Vagina (tissue), 2 donors: ENCODE results near the gene FGGY. TPM values are rescaled to one million over a fixed set of nuclear protein-coding genes. Genes with fewer than 3 reads are reported as not detected.

Source experiments
- DNase-seq, 2 donors: peaks; one replicate each; pipeline ENCODE4 v3.0.0-alpha.2; 2017; ENCODE audit errors: extremely low spot score in 2 of 2
- H3K27ac ChIP-seq: fragments of 200-600 bp; sonication (generic); one replicate; pipeline ENCODE4 v1.5.1; 2019
- H3K27me3 ChIP-seq: fragments of 200-600 bp; sonication (generic); one replicate; pipeline ENCODE4 v1.5.1; 2019
- H3K36me3 ChIP-seq, 2 donors: fragments of 200-600 bp; sonication (generic); one replicate each; pipeline ENCODE4 v1.5.1; 2017 to 2019
- H3K4me1 ChIP-seq: fragments of 200-600 bp; sonication (generic); one replicate; pipeline ENCODE4 v1.5.1; 2019
- H3K4me3 ChIP-seq, 2 donors: fragments of 200-600 bp; sonication (generic); 1 replicate in 1 of 2; 2 replicates in 1 of 2; pipeline ENCODE4 v1.5.1; 2016 to 2019
- H3K9me3 ChIP-seq: fragments of 200-600 bp; sonication (generic); one replicate; pipeline ENCODE4 v1.5.1; 2019
- POLR2A ChIP-seq, 2 donors: fragments of 450-650 bp; IDR thresholded peaks; one replicate each; pipeline ENCODE4 v1.6.1; 2017; ENCODE audit warnings: antibody characterized with exemption in 2 of 2, mild to moderate bottlenecking in 2 of 2, moderate library complexity in 2 of 2
- POLR2AphosphoS5 ChIP-seq, 2 donors: sonication (generic); formaldehyde crosslinking; IDR thresholded peaks; one replicate each; pipeline ENCODE4 v1.9.0; 2017; ENCODE audit warnings: antibody characterized with exemption in 2 of 2, mild to moderate bottlenecking in 2 of 2, low read depth in 1 of 2; ENCODE audit not compliant: insufficient read depth in 1 of 2
- intact Hi-C: fragments of 100-400 bp; cut with DNase I; formaldehyde crosslinking; loops from one replicate; pipeline ENCODE4 v1.15.1; 2023
- total RNA-seq: library from RNA; depleted of rRNA; stranded (reverse); fragments of >200 nt; gene quantifications from one replicate; pipeline ENCODE4 v1.2.3, GENCODE V29; 2016
- TF ChIP-seq, protein P1 (sequence below), 3 experiments: fragments of 450-650 bp in 2 of 3; fragments of 200-600 bp in 1 of 3; sonication (generic) in 1 of 3; IDR thresholded peaks; one replicate each; pipeline ENCODE4 v1.5.1; 2017 to 2019; ENCODE audit warnings: antibody characterized with exemption in 3 of 3, mild to moderate bottlenecking in 2 of 3, moderate library complexity in 2 of 3

FGGY gene
- total RNA-seq, 1 donor from 2014 or later: 11.8 TPM

- Histone ChIP-seq H3K36me3 (no peaks in the 10 kb centered on the region), H3K9me3 (no peaks in the 10 kb centered on the region), H3K4me1 (peaks cover 31% of the 10 kb centered on the region), H3K27ac (no peak overlapping the region), H3K4me3 (no peak overlapping the region), H3K27me3 (no peaks in the 10 kb centered on the region)
- intact Hi-C loops: no loop called here
- DNase-seq: no peak
- TF ChIP-seq, protein P1, sequence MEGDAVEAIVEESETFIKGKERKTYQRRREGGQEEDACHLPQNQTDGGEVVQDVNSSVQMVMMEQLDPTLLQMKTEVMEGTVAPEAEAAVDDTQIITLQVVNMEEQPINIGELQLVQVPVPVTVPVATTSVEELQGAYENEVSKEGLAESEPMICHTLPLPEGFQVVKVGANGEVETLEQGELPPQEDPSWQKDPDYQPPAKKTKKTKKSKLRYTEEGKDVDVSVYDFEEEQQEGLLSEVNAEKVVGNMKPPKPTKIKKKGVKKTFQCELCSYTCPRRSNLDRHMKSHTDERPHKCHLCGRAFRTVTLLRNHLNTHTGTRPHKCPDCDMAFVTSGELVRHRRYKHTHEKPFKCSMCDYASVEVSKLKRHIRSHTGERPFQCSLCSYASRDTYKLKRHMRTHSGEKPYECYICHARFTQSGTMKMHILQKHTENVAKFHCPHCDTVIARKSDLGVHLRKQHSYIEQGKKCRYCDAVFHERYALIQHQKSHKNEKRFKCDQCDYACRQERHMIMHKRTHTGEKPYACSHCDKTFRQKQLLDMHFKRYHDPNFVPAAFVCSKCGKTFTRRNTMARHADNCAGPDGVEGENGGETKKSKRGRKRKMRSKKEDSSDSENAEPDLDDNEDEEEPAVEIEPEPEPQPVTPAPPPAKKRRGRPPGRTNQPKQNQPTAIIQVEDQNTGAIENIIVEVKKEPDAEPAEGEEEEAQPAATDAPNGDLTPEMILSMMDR (IDR thresholded peaks at IDR 0.05): no peak
- TF ChIP-seq POLR2A (IDR thresholded peaks at IDR 0.05) (no peak), POLR2AphosphoS5 (IDR thresholded peaks at IDR 0.05; ENCODE audit: insufficient read depth in 1 of 2, low read depth in 1 of 2) (no peak)
Observed at GRCh38 chr1:59500950-59501742, 204.3 kb downstream of the FGGY start.

- H3K27ac ChIP-seq: no peak overlapping the region
- no peak for TF ChIP-seq POLR2AphosphoS5 (IDR thresholded peaks at IDR 0.05; ENCODE audit: insufficient read depth in 1 of 2, low read depth in 1 of 2)
- TF ChIP-seq, protein P1 (IDR thresholded peaks at IDR 0.05): no peak
- no peak for TF ChIP-seq POLR2A (IDR thresholded peaks at IDR 0.05)
- H3K27me3 ChIP-seq: no peaks in the 10 kb centered on the region
- no peaks in the 10 kb centered on the region for H3K36me3 ChIP-seq
- DNase-seq: no peak
- H3K4me1 ChIP-seq: peaks cover 40% of the 10 kb centered on the region
- intact Hi-C loops: no loop called here
- H3K9me3 ChIP-seq: no peaks in the 10 kb centered on the region
- no peak overlapping the region for H3K4me3 ChIP-seq
Observed at GRCh38 chr1:59502009-59502691, 205.3 kb downstream of the FGGY start.

GRCh38 chr1:59504276-59504675, 207.4 kb downstream of the FGGY start:
- H3K36me3 ChIP-seq: no peaks in the 10 kb centered on the region
- H3K27me3 ChIP-seq: no peaks in the 10 kb centered on the region
- peaks cover 41% of the 10 kb centered on the region for H3K4me1 ChIP-seq
- no peak for TF ChIP-seq POLR2AphosphoS5 (IDR thresholded peaks at IDR 0.05; ENCODE audit: insufficient read depth in 1 of 2, low read depth in 1 of 2)
- TF ChIP-seq, protein P1 (IDR thresholded peaks at IDR 0.05): no peak
- TF ChIP-seq POLR2A (IDR thresholded peaks at IDR 0.05): no peak
- H3K4me3 ChIP-seq: no peak overlapping the region
- intact Hi-C loops: no loop called here
- H3K27ac ChIP-seq: no peak overlapping the region
- DNase-seq: no peak
- no peaks in the 10 kb centered on the region for H3K9me3 ChIP-seq

DNA sequence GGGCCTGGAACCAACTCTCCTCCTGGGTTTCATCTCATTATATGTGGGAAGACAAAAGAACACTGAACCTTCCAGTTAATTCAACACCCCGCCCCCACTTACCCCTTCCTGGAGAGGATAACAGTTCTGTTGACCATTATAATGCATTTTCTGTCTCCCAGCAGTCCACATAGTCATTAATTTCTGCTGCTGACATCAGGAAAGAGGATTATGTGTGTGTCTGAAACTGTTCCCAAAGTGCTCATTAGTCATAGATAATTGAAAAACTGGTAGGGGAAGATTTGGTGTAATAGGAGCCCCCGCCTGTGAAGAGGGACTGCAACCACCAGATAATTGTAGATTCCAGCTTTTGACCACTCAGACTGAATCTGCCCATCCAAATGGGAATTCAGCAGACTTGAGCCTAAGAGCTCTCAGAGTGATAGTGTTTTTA, 208.7 kb downstream of the FGGY start:
- Histone ChIP-seq H3K4me3 (no peak overlapping the region), H3K36me3 (no peaks in the 10 kb centered on the region), H3K27ac (no peak overlapping the region), H3K4me1 (peaks cover 34% of the 10 kb centered on the region), H3K27me3 (no peaks in the 10 kb centered on the region), H3K9me3 (no peaks in the 10 kb centered on the region)
- TF ChIP-seq, protein P1 (IDR thresholded peaks at IDR 0.05): no peak
- TF ChIP-seq POLR2A (IDR thresholded peaks at IDR 0.05): no peak
- peak in 1 of 2 donors; percentile 46 for TF ChIP-seq POLR2AphosphoS5 (IDR thresholded peaks at IDR 0.05; ENCODE audit: insufficient read depth in 1 of 2, low read depth in 1 of 2)
- intact Hi-C loops: no loop called here
- no peak for DNase-seq

DNA sequence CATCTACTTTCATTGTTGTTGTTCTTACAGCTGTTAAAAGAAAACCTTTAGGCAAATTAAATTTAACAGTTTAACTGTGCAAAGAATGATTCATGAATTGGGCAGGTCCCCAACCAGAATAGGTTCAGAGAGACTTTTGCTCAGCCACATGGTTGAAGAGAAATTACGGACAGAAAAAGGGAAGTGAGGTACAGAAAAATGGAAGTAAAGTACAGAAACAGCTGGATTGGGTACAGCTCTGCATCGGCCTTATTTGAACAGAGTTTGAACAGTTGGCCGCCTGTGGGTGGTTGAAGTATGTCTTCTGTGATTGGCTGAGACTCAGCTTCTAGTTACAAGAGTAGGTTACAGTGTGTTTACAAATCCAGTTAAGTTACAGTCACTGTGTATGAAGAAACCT, 210.1 kb downstream of the FGGY start:
- H3K27ac ChIP-seq: peak overlapping the region; percentile 57
- TF ChIP-seq POLR2AphosphoS5 (IDR thresholded peaks at IDR 0.05; ENCODE audit: insufficient read depth in 1 of 2, low read depth in 1 of 2) (peak in 1 of 2 donors; percentile 55), POLR2A (IDR thresholded peaks at IDR 0.05) (no peak)
- no peak overlapping the region for H3K4me3 ChIP-seq
- no peaks in the 10 kb centered on the region for H3K36me3 ChIP-seq
- peaks cover 44% of the 10 kb centered on the region for H3K4me1 ChIP-seq
- intact Hi-C loops: no loop called here
- no peaks in the 10 kb centered on the region for H3K9me3 ChIP-seq
- no peaks in the 10 kb centered on the region for H3K27me3 ChIP-seq
- DNase-seq: no peak
